ENCODE data around the gene PLEKHG5.
"Not testable (repeated sequence)": the region's sequence is repeated elsewhere in the genome, so short reads cannot be mapped to it uniquely, and the experiment has no call there.

PLEKHG5 gene

GRCh38 chr1:6454856-6455751, 36.4 kb downstream of the PLEKHG5 start:
- peaks cover 5% of the 10 kb centered on the region for H3K27me3 ChIP-seq (ENCODE audit: insufficient read depth, poor library complexity, severe bottlenecking)
- no peak for DNase-seq (ENCODE audit: low spot score)
- no peaks in the 10 kb centered on the region for H3K4me1 ChIP-seq (ENCODE audit: insufficient read depth, poor library complexity, severe bottlenecking)
- TF ChIP-seq, protein P1, sequence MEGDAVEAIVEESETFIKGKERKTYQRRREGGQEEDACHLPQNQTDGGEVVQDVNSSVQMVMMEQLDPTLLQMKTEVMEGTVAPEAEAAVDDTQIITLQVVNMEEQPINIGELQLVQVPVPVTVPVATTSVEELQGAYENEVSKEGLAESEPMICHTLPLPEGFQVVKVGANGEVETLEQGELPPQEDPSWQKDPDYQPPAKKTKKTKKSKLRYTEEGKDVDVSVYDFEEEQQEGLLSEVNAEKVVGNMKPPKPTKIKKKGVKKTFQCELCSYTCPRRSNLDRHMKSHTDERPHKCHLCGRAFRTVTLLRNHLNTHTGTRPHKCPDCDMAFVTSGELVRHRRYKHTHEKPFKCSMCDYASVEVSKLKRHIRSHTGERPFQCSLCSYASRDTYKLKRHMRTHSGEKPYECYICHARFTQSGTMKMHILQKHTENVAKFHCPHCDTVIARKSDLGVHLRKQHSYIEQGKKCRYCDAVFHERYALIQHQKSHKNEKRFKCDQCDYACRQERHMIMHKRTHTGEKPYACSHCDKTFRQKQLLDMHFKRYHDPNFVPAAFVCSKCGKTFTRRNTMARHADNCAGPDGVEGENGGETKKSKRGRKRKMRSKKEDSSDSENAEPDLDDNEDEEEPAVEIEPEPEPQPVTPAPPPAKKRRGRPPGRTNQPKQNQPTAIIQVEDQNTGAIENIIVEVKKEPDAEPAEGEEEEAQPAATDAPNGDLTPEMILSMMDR (IDR thresholded peaks at IDR 0.05; ENCODE audit: poor library complexity, severe bottlenecking): no peak
- H3K27ac ChIP-seq (ENCODE audit: poor library complexity, severe bottlenecking): no peak overlapping the region
- no peak for ATAC-seq (ENCODE audit: low read depth)
- H3K9me3 ChIP-seq (ENCODE audit: severe bottlenecking): no peaks in the 10 kb centered on the region
- no peaks in the 10 kb centered on the region for H3K36me3 ChIP-seq (ENCODE audit: low read depth)
- H3K4me3 ChIP-seq (ENCODE audit: severe bottlenecking): no peak overlapping the region

GRCh38 chr1:6453895-6454855, 37.3 kb downstream of the PLEKHG5 start:
- not testable (repeated sequence) for H3K27ac ChIP-seq (ENCODE audit: poor library complexity, severe bottlenecking); DNase-seq (ENCODE audit: low spot score); H3K4me1 ChIP-seq (ENCODE audit: insufficient read depth, poor library complexity, severe bottlenecking); H3K9me3 ChIP-seq (ENCODE audit: severe bottlenecking); H3K4me3 ChIP-seq (ENCODE audit: severe bottlenecking); H3K27me3 ChIP-seq (ENCODE audit: insufficient read depth, poor library complexity, severe bottlenecking); ATAC-seq (ENCODE audit: low read depth); H3K36me3 ChIP-seq (ENCODE audit: low read depth)

DNA sequence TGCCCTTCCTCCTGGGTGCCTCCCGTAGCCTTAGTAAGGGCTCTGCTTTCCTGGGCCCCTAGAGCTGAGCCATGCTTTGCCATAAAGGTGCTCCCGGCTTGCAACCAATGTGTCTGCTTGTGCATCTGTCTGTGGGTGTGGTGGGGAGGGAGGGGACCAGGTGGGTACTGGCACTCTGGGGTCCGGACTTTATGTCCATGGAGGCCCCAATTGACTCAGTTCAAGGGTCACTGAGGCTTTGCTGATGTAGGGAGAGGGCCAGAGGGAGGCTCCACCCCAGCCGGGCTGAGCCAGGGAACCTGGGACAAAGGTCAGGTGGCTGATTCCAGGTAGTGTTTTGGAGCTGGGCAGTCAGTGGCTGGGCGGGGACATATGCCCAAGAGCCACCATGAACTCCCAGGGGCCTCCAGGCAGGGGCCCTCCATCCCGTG, 40.5 kb downstream of the PLEKHG5 start:
- H3K36me3 ChIP-seq (ENCODE audit: low read depth): no peaks in the 10 kb centered on the region
- peaks cover 33% of the 10 kb centered on the region for H3K27me3 ChIP-seq (ENCODE audit: insufficient read depth, poor library complexity, severe bottlenecking)
- no peak for DNase-seq (ENCODE audit: low spot score)
- no peak for ATAC-seq (ENCODE audit: low read depth)
- H3K9me3 ChIP-seq (ENCODE audit: severe bottlenecking): no peaks in the 10 kb centered on the region
- no peaks in the 10 kb centered on the region for H3K4me1 ChIP-seq (ENCODE audit: insufficient read depth, poor library complexity, severe bottlenecking)
- no peak overlapping the region for H3K4me3 ChIP-seq (ENCODE audit: severe bottlenecking)
- no peak overlapping the region for H3K27ac ChIP-seq (ENCODE audit: poor library complexity, severe bottlenecking)
- TF ChIP-seq, protein P1 (IDR thresholded peaks at IDR 0.05; ENCODE audit: poor library complexity, severe bottlenecking): no peak

DNA sequence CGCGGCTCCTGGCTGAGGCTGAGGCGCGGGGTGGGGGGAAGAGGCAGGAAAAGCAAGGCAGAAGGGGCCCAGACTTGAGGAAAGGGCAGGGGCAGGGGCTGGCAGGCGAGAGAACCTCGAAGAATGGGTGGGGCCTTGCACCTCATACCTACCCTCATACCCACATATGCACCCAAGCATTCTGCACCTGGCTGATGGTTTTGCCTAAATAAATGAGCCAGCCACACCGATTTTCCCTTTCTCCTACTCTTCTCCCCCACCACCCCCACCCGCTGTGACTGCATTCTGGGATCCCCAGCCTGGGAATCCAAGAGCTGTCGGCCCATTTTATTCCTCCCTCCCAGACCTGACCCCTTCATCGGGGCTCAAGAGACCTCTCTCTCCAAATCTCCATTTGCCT, 41.0 kb downstream of the PLEKHG5 start:
- H3K27me3 ChIP-seq (ENCODE audit: insufficient read depth, poor library complexity, severe bottlenecking): peaks cover 33% of the 10 kb centered on the region
- DNase-seq (ENCODE audit: low spot score); H3K9me3 ChIP-seq (ENCODE audit: severe bottlenecking); H3K4me3 ChIP-seq (ENCODE audit: severe bottlenecking); H3K36me3 ChIP-seq (ENCODE audit: low read depth); H3K4me1 ChIP-seq (ENCODE audit: insufficient read depth, poor library complexity, severe bottlenecking); ATAC-seq (ENCODE audit: low read depth); H3K27ac ChIP-seq (ENCODE audit: poor library complexity, severe bottlenecking): not testable (repeated sequence)

DNA sequence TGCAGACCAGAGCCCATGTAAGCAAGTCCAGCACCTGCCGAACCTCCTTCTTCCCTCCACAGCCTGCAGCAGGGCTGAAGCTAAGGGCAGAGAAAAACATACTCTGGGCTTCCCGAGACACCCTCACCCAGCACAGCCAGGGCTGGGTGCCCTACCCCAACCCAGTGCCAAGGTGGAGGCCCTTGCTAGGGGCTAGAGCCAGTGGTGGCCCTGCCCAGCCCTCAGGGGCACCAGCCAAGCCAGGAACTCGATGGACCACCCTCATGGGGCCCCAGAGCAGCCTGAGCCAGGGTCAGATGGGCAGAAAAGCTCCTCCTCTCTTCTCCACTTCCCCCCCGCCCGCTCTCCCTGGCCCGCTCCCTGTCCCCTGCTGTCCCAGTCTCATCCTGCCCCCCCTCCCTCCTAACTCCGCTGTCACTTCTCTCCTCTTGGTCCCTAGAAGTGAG, 41.4 kb downstream of the PLEKHG5 start:
- no peaks in the 10 kb centered on the region for H3K9me3 ChIP-seq (ENCODE audit: severe bottlenecking)
- TF ChIP-seq, protein P1 (IDR thresholded peaks at IDR 0.05; ENCODE audit: poor library complexity, severe bottlenecking): no peak
- H3K27ac ChIP-seq (ENCODE audit: poor library complexity, severe bottlenecking): no peak overlapping the region
- H3K4me1 ChIP-seq (ENCODE audit: insufficient read depth, poor library complexity, severe bottlenecking): no peaks in the 10 kb centered on the region
- DNase-seq (ENCODE audit: low spot score) (no peak), ATAC-seq (ENCODE audit: low read depth) (no peak)
- H3K27me3 ChIP-seq (ENCODE audit: insufficient read depth, poor library complexity, severe bottlenecking): peaks cover 33% of the 10 kb centered on the region
- H3K36me3 ChIP-seq (ENCODE audit: low read depth): no peaks in the 10 kb centered on the region
- H3K4me3 ChIP-seq (ENCODE audit: severe bottlenecking): no peak overlapping the region

Data from RWPE2 (cell line).